ENCODE results near the gene SPATA12. TPM values are rescaled to one million over a fixed set of nuclear protein-coding genes. Genes with fewer than 3 reads are reported as not detected.
A peak's percentile ranks its signal among the peaks of the same experiment; 100 is the strongest.

Gene SPATA12
- total and polyA plus RNA-seq, 7 experiments from 2014 or later = not detected

DNA sequence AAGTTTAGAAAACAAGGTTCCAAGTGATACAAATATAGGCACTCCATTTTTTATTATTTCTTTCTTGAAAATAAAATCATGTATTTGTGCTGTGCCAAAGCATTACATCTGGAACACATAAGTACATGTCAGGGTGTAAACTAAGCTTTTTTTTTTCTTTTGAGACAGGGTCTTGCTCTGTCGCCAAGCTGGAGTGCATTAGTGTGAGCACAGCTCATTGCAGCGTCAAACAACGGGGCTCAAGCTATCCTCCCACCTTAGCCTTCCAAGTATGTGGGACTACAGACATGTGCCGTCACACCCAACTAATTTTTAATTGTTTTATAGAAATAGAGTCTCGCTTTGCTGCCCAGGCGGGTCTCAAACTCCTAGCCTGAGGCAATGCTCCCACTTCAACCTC, 9.0 kb downstream of the SPATA12 start:
- intact Hi-C loops (cut with micrococcal nuclease) = no loop called here
- Mint-ChIP-seq H3K4me1 (peaks cover 0 to 5% (median 0%) of the 10 kb centered on the region in 7 donors), H3K36me3 (no peaks in the 10 kb centered on the region), H3K27me3 (peaks cover 28 to 39% (median 34%) of the 10 kb centered on the region in 5 donors), H3K27ac (no peak overlapping the region), H3K4me3 (no peak overlapping the region), H3K9me3 (peaks cover 0 to 7% (median 0%) of the 10 kb centered on the region in 11 donors)
- no peak for DNase-seq
- no peaks in the 10 kb centered on the region for H3K9me3 ChIP-seq (ENCODE audit: control insufficient read depth in 2 of 3, low read length in 3 of 3)
- no peaks in the 10 kb centered on the region for H3K36me3 ChIP-seq (ENCODE audit: control insufficient read depth in 2 of 3, insufficient read depth in 3 of 3, low read length in 3 of 3)
- ChIA-PET POLR2A (no interaction called here), CTCF (no interaction called here)
- no peaks in the 10 kb centered on the region for H3K4me1 ChIP-seq (ENCODE audit: control insufficient read depth in 2 of 2, insufficient read depth in 2 of 2, low read length in 2 of 2)
- no peak overlapping the region for H3K27ac ChIP-seq (ENCODE audit: low read depth, low read length)
- H3K27me3 ChIP-seq (ENCODE audit: control insufficient read depth in 2 of 2, insufficient read depth in 2 of 2, low read length in 2 of 2) = no peaks in the 10 kb centered on the region
- no peak overlapping the region for H3K4me3 ChIP-seq (ENCODE audit: low read length)
- ATAC-seq = no peak

GRCh38 chr3:57073628-57074027, 13.2 kb downstream of the SPATA12 start:
- intact Hi-C loops (cut with micrococcal nuclease) = loop anchor here in 1 of 2 donors (10.0 kb wide), 1 partner anchor 839 kb away; no protein-coding TSS in a partner anchor
- ChIA-PET CTCF (no interaction called here), POLR2A (no interaction called here)
- peaks cover 64 to 77% (median 69%) of the 10 kb centered on the region in 5 donors for H3K27me3 Mint-ChIP-seq
- H3K4me3 Mint-ChIP-seq = no peak overlapping the region
- peaks cover 0 to 4% of the 10 kb centered on the region in 2 donors for H3K4me1 ChIP-seq (ENCODE audit: control insufficient read depth in 2 of 2, insufficient read depth in 2 of 2, low read length in 2 of 2)
- peaks cover 0 to 4% (median 0%) of the 10 kb centered on the region in 5 donors for H3K36me3 Mint-ChIP-seq
- H3K4me3 ChIP-seq (ENCODE audit: low read length) = no peak overlapping the region
- no peaks in the 10 kb centered on the region for H3K9me3 ChIP-seq (ENCODE audit: control insufficient read depth in 2 of 3, low read length in 3 of 3)
- H3K27ac ChIP-seq (ENCODE audit: low read depth, low read length) = no peak overlapping the region
- no peak overlapping the region for H3K27ac Mint-ChIP-seq
- H3K4me1 Mint-ChIP-seq = peaks cover 0 to 9% (median 5%) of the 10 kb centered on the region in 7 donors
- peaks cover 0 to 7% (median 0%) of the 10 kb centered on the region in 11 donors for H3K9me3 Mint-ChIP-seq
- DNase-seq (no peak), ATAC-seq (no peak)
- H3K36me3 ChIP-seq (ENCODE audit: control insufficient read depth in 2 of 3, insufficient read depth in 3 of 3, low read length in 3 of 3) = no peaks in the 10 kb centered on the region
- H3K27me3 ChIP-seq (ENCODE audit: control insufficient read depth in 2 of 2, insufficient read depth in 2 of 2, low read length in 2 of 2) = peaks cover 9 to 11% of the 10 kb centered on the region in 2 donors

GRCh38 chr3:57074135-57074534, 13.7 kb downstream of the SPATA12 start:
- Histone ChIP-seq H3K27me3 (ENCODE audit: control insufficient read depth in 2 of 2, insufficient read depth in 2 of 2, low read length in 2 of 2) (peaks cover 9 to 14% of the 10 kb centered on the region in 2 donors), H3K27ac (ENCODE audit: low read depth, low read length) (no peak overlapping the region), H3K4me3 (ENCODE audit: low read length) (no peak overlapping the region), H3K9me3 (ENCODE audit: control insufficient read depth in 2 of 3, low read length in 3 of 3) (no peaks in the 10 kb centered on the region), H3K36me3 (ENCODE audit: control insufficient read depth in 2 of 3, insufficient read depth in 3 of 3, low read length in 3 of 3) (no peaks in the 10 kb centered on the region), H3K4me1 (ENCODE audit: control insufficient read depth in 2 of 2, insufficient read depth in 2 of 2, low read length in 2 of 2) (peaks cover 0 to 4% of the 10 kb centered on the region in 2 donors)
- Mint-ChIP-seq H3K27me3 (peaks cover 64 to 77% (median 67%) of the 10 kb centered on the region in 5 donors), H3K4me1 (peaks cover 0 to 9% (median 5%) of the 10 kb centered on the region in 7 donors), H3K9me3 (peaks cover 0 to 7% (median 0%) of the 10 kb centered on the region in 11 donors), H3K4me3 (no peak overlapping the region), H3K27ac (no peak overlapping the region), H3K36me3 (peaks cover 0 to 4% (median 0%) of the 10 kb centered on the region in 5 donors)
- ChIA-PET POLR2A (no interaction called here), CTCF (no interaction called here)
- intact Hi-C loops (cut with micrococcal nuclease) = loop anchor here in 1 of 2 donors (10.0 kb wide), 1 partner anchor 839 kb away; no protein-coding TSS in a partner anchor
- ATAC-seq (no peak), DNase-seq (no peak)

DNA sequence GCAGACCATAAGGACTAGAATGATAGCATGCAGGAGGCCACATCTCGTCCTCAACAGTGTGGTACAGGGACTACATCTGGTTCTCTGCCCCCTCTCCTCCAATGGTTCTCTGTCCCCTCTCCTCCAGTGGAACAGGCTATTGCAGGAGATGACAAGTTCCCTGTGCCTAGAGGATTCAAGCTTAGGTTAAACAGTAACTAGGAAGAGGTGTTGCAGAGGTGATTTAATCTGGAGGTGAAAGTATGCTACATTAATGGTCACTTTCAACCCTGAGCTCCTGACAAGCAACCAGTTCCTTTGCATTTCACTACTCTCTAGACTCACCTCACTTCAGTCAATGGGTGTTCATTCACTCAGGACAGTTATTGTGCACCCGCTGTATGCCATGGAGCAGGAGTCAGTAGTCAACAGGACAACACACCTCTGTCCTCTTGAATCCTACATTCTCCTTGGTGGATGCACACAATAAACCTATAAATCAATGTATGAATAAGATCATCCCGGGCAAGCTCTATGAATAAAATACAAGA, 16.0 kb downstream of the SPATA12 start:
- no peak for DNase-seq
- no peak for ATAC-seq
- ChIA-PET CTCF (no interaction called here), POLR2A (no interaction called here)
- Mint-ChIP-seq H3K4me3 (no peak overlapping the region), H3K36me3 (peaks cover 0 to 4% (median 0%) of the 10 kb centered on the region in 5 donors), H3K4me1 (peaks cover 0 to 10% (median 8%) of the 10 kb centered on the region in 7 donors), H3K9me3 (peaks cover 0 to 5% (median 0%) of the 10 kb centered on the region in 11 donors), H3K27me3 (peaks cover 69 to 74% (median 71%) of the 10 kb centered on the region in 5 donors), H3K27ac (no peak overlapping the region)
- Histone ChIP-seq H3K27me3 (ENCODE audit: control insufficient read depth in 2 of 2, insufficient read depth in 2 of 2, low read length in 2 of 2) (peaks cover 9 to 14% of the 10 kb centered on the region in 2 donors), H3K4me3 (ENCODE audit: low read length) (no peak overlapping the region), H3K9me3 (ENCODE audit: control insufficient read depth in 2 of 3, low read length in 3 of 3) (no peaks in the 10 kb centered on the region), H3K27ac (ENCODE audit: low read depth, low read length) (no peak overlapping the region), H3K36me3 (ENCODE audit: control insufficient read depth in 2 of 3, insufficient read depth in 3 of 3, low read length in 3 of 3) (no peaks in the 10 kb centered on the region), H3K4me1 (ENCODE audit: control insufficient read depth in 2 of 2, insufficient read depth in 2 of 2, low read length in 2 of 2) (peaks cover 0 to 4% of the 10 kb centered on the region in 2 donors)
- intact Hi-C loops (cut with micrococcal nuclease) = loop anchor here in 1 of 2 donors (10.0 kb wide), 1 partner anchor 842 kb away; no protein-coding TSS in a partner anchor

DNA sequence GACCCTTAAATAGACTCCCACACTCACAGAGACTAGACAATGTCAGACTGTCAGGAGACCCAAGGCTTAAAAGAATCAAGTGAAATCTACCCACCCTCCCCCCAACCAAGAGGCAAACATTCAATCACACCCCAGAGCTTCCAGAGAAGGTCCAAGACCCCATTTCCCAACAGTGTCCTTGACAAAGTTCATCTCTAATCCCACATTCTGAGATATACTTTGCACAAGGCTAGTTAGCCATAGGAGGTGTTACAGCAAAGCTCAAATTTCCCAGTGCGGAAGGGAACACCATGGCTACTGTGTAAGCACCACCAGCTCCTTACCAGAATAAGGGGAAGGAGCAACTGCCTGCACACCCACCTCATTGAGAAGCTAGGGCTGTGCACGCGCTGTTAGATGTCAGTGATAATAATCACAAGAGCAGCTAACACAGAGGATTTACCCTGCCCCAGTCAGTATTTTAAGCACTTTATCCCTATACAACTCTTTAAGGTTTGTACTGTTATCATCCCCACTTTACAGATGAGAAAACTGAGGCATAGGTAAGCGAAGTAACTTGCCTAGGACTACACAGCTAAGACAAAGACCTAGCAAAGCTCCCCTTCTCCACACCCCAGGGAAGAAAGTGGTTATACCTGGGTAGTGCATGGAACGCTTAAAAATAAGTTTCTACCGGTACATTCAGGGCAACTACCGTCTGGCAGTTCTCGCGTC, 17.3 kb downstream of the SPATA12 start:
- Histone ChIP-seq H3K9me3 (ENCODE audit: control insufficient read depth in 2 of 3, low read length in 3 of 3) (no peaks in the 10 kb centered on the region), H3K4me3 (ENCODE audit: low read length) (peak overlapping the region; percentile 58), H3K4me1 (ENCODE audit: control insufficient read depth in 2 of 2, insufficient read depth in 2 of 2, low read length in 2 of 2) (peaks cover 0 to 4% of the 10 kb centered on the region in 2 donors), H3K27ac (ENCODE audit: low read depth, low read length) (no peak overlapping the region), H3K36me3 (ENCODE audit: control insufficient read depth in 2 of 3, insufficient read depth in 3 of 3, low read length in 3 of 3) (no peaks in the 10 kb centered on the region), H3K27me3 (ENCODE audit: control insufficient read depth in 2 of 2, insufficient read depth in 2 of 2, low read length in 2 of 2) (peaks cover 9 to 14% of the 10 kb centered on the region in 2 donors)
- peaks cover 0 to 10% (median 8%) of the 10 kb centered on the region in 7 donors for H3K4me1 Mint-ChIP-seq
- intact Hi-C loops (cut with micrococcal nuclease) = loop anchor here in 1 of 2 donors (10.0 kb wide), 1 partner anchor 843 kb away; no protein-coding TSS in a partner anchor
- H3K27ac Mint-ChIP-seq = no peak overlapping the region
- DNase-seq = no peak
- POLR2A ChIA-PET = no interaction called here
- CTCF ChIA-PET = interaction anchor here (0.6 kb wide), 1 partner anchor 591 kb away, joined by 3 read pairs; no protein-coding TSS in a partner anchor
- H3K4me3 Mint-ChIP-seq = peak overlapping the region; percentile 54 to 83 (median 76)
- no peak for ATAC-seq
- peaks cover 62 to 68% (median 65%) of the 10 kb centered on the region in 5 donors for H3K27me3 Mint-ChIP-seq
- peaks cover 0 to 2% (median 0%) of the 10 kb centered on the region in 11 donors for H3K9me3 Mint-ChIP-seq
- H3K36me3 Mint-ChIP-seq = peaks cover 0 to 4% (median 0%) of the 10 kb centered on the region in 5 donors

DNA sequence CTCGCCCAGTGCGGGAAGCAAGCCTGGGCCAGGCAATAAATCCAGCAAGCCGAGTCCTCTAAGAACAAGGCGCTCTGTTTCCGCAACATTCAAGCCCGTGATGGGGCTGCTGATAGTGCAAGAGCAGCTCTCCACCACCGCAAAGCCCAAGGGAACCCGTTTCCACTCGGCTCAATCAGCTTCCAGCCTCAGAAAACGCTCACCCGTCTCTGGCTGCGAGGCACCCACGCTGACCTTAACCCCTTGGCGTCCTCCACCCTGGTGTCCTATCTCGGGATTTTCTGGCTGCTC, 17.8 kb downstream of the SPATA12 start:
- peak overlapping the region; percentile 58 for H3K4me3 ChIP-seq (ENCODE audit: low read length)
- ATAC-seq (peak; percentile 62), DNase-seq (peak in 6 of 9 donors; percentile 12 to 34 (median 21))
- H3K36me3 ChIP-seq (ENCODE audit: control insufficient read depth in 2 of 3, insufficient read depth in 3 of 3, low read length in 3 of 3) = no peaks in the 10 kb centered on the region
- POLR2A ChIA-PET = no interaction called here
- peaks cover 0 to 4% (median 0%) of the 10 kb centered on the region in 5 donors for H3K36me3 Mint-ChIP-seq
- H3K9me3 ChIP-seq (ENCODE audit: control insufficient read depth in 2 of 3, low read length in 3 of 3) = no peaks in the 10 kb centered on the region
- peaks cover 9 to 14% of the 10 kb centered on the region in 2 donors for H3K27me3 ChIP-seq (ENCODE audit: control insufficient read depth in 2 of 2, insufficient read depth in 2 of 2, low read length in 2 of 2)
- peak overlapping the region; percentile 49 to 83 (median 76) for H3K4me3 Mint-ChIP-seq
- H3K9me3 Mint-ChIP-seq = peaks cover 0 to 2% (median 0%) of the 10 kb centered on the region in 11 donors
- H3K4me1 Mint-ChIP-seq = peaks cover 0 to 10% (median 8%) of the 10 kb centered on the region in 7 donors
- CTCF ChIA-PET = no interaction called here
- no peak overlapping the region for H3K27ac Mint-ChIP-seq
- peaks cover 0 to 4% of the 10 kb centered on the region in 2 donors for H3K4me1 ChIP-seq (ENCODE audit: control insufficient read depth in 2 of 2, insufficient read depth in 2 of 2, low read length in 2 of 2)
- no peak overlapping the region for H3K27ac ChIP-seq (ENCODE audit: low read depth, low read length)
- peaks cover 58 to 67% (median 60%) of the 10 kb centered on the region in 5 donors for H3K27me3 Mint-ChIP-seq
- intact Hi-C loops (cut with micrococcal nuclease) = loop anchor here in 1 of 2 donors (10.0 kb wide), 1 partner anchor 843 kb away; no protein-coding TSS in a partner anchor
